Testis (tissue), 3 donors: Measurements from ENCODE around the gene NEK11. TPM values are rescaled to one million over a fixed set of nuclear protein-coding genes. Genes with fewer than 3 reads are reported as not detected.
A peak's percentile ranks its signal among the peaks of the same experiment; 100 is the strongest.
"Not testable (repeated sequence)": the region's sequence is repeated elsewhere in the genome, so short reads cannot be mapped to it uniquely, and the experiment has no call there.

Source experiments
- DNase-seq: peaks from one replicate; pipeline ENCODE4 v3.0.0-alpha.2; 2019
- H3K27ac ChIP-seq, 2 donors: fragments of 200-600 bp; sonication (generic); one replicate each; pipeline ENCODE4 v1.5.1; 2019
- H3K27me3 ChIP-seq: fragments of 200-600 bp; sonication (generic); one replicate; pipeline ENCODE4 v1.5.1; 2019
- H3K36me3 ChIP-seq: fragments of 200-600 bp; sonication (generic); one replicate; pipeline ENCODE4 v1.5.1; 2017; ENCODE audit warnings: low read depth; ENCODE audit errors: missing control alignments
- H3K4me1 ChIP-seq: fragments of 200-600 bp; sonication (generic); one replicate; pipeline ENCODE4 v1.5.1; 2019
- H3K4me3 ChIP-seq, 2 donors: fragments of 200-600 bp; sonication (generic); one replicate each; pipeline ENCODE4 v1.5.1; 2017 to 2019
- H3K9me3 ChIP-seq: fragments of 200-600 bp; sonication (generic); one replicate; pipeline ENCODE4 v1.5.1; 2017
- POLR2A ChIP-seq: fragments of 450-650 bp; IDR thresholded peaks from one replicate; pipeline ENCODE4 v1.6.1; 2017; ENCODE audit warnings: antibody characterized with exemption, mild to moderate bottlenecking, moderate library complexity
- WGBS, 2 donors: methylation state at CpG; one replicate each; pipeline ENCODE4 v1.1.5; 2018; 5-methylcytosine and 5-hydroxymethylcytosine counted together
- intact Hi-C: fragments of 100-400 bp; cut with DNase I; formaldehyde crosslinking; loops from one replicate; pipeline ENCODE4 v1.15.1; 2023; ENCODE audit warnings: low total_unique reads
- polyA plus RNA-seq: library from polyadenylated mRNA; stranded (reverse); fragments of 350-450 nt; fragmentation: Illumina TruSeq; extraction: RNeasy Lipid Tissue Mini Kit (QIAGEN cat#74804); gene quantifications from one replicate; pipeline ENCODE4 v1.2.3, GENCODE V29; 2014; ENCODE audit warnings: low read depth, low replicate concordance; ENCODE audit not compliant: insufficient read depth
- total RNA-seq, 2 donors: library from RNA; depleted of rRNA; stranded (reverse); fragments of >200 nt; gene quantifications; one replicate each; pipeline ENCODE4 v1.2.3, GENCODE V29; 2016
- TF ChIP-seq, protein P1 (sequence below), 3 experiments: fragments of 450-650 bp in 2 of 3; fragments of 200-600 bp in 1 of 3; sonication (generic) in 1 of 3; IDR thresholded peaks; one replicate each; pipeline ENCODE4 v1.5.1; 2016 to 2019; ENCODE audit warnings: antibody characterized with exemption in 3 of 3, mild to moderate bottlenecking in 2 of 3, moderate library complexity in 1 of 3

Gene NEK11
- total and polyA plus RNA-seq, 3 donors from 2014 or later = 22.4 to 40.9 (median 35.9) TPM

- WGBS, 2 donors = 89 to 95% methylated on average over 1 of the region's 1 CpG
Observed at GRCh38 chr3:131357275-131357674, 330.6 kb downstream of the NEK11 start.

GRCh38 chr3:131360191-131360755, 333.6 kb downstream of the NEK11 start:
- 66 to 67% methylated on average over 4 of the region's 4 CpGs for WGBS, 2 donors
- intact Hi-C loops = no loop called here

More at GRCh38 chr3:131357275-131357674, 330.6 kb downstream of the NEK11 start:
- Histone ChIP-seq H3K36me3 (no peaks in the 10 kb centered on the region), H3K4me1 (no peaks in the 10 kb centered on the region), H3K4me3 (no peak overlapping the region), H3K27ac (no peak overlapping the region), H3K9me3 (no peaks in the 10 kb centered on the region), H3K27me3 (no peaks in the 10 kb centered on the region)
- intact Hi-C loops = no loop called here
- no peak for TF ChIP-seq POLR2A
- TF ChIP-seq, protein P1, sequence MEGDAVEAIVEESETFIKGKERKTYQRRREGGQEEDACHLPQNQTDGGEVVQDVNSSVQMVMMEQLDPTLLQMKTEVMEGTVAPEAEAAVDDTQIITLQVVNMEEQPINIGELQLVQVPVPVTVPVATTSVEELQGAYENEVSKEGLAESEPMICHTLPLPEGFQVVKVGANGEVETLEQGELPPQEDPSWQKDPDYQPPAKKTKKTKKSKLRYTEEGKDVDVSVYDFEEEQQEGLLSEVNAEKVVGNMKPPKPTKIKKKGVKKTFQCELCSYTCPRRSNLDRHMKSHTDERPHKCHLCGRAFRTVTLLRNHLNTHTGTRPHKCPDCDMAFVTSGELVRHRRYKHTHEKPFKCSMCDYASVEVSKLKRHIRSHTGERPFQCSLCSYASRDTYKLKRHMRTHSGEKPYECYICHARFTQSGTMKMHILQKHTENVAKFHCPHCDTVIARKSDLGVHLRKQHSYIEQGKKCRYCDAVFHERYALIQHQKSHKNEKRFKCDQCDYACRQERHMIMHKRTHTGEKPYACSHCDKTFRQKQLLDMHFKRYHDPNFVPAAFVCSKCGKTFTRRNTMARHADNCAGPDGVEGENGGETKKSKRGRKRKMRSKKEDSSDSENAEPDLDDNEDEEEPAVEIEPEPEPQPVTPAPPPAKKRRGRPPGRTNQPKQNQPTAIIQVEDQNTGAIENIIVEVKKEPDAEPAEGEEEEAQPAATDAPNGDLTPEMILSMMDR (IDR thresholded peaks at IDR 0.05) = no peak
- no peak for DNase-seq

GRCh38 chr3:131361066-131361463, 334.4 kb downstream of the NEK11 start:
- H3K4me1 ChIP-seq, H3K36me3 ChIP-seq, intact Hi-C loops, H3K27me3 ChIP-seq, H3K9me3 ChIP-seq: not testable (repeated sequence)
- peak overlapping the region; percentile 53 to 74 for H3K4me3 ChIP-seq
- DNase-seq = peak; percentile 31
- H3K27ac ChIP-seq = peak overlapping the region in 1 of 2 donors; percentile 67
- WGBS, 2 donors = 63 to 64% methylated on average over 7 of the region's 7 CpGs

More at GRCh38 chr3:131360191-131360755, 333.6 kb downstream of the NEK11 start:
- no peak for DNase-seq
- no peak overlapping the region for H3K4me3 ChIP-seq
- TF ChIP-seq, protein P1 (IDR thresholded peaks at IDR 0.05) = no peak
- no peak for TF ChIP-seq POLR2A
- H3K27ac ChIP-seq = no peak overlapping the region
- no peaks in the 10 kb centered on the region for H3K27me3 ChIP-seq
- no peaks in the 10 kb centered on the region for H3K36me3 ChIP-seq
- no peaks in the 10 kb centered on the region for H3K9me3 ChIP-seq
- H3K4me1 ChIP-seq = peaks cover 7% of the 10 kb centered on the region

- 4 to 15% methylated on average over 5 to 57 of the region's 64 CpGs for WGBS, 2 donors
- DNase-seq = peak; percentile 96
- no peaks in the 10 kb centered on the region for H3K9me3 ChIP-seq
- H3K36me3 ChIP-seq = no peaks in the 10 kb centered on the region
- no peaks in the 10 kb centered on the region for H3K27me3 ChIP-seq
- intact Hi-C loops = no loop called here
- TF ChIP-seq POLR2A = no peak
- TF ChIP-seq, protein P1 (IDR thresholded peaks at IDR 0.05) = no peak
- peaks cover 7% of the 10 kb centered on the region for H3K4me1 ChIP-seq
- peak overlapping the region; percentile 53 to 74 for H3K4me3 ChIP-seq
- peak overlapping the region; percentile 2 to 67 for H3K27ac ChIP-seq
Observed at GRCh38 chr3:131361464-131362421, 335.1 kb downstream of the NEK11 start.

- Histone ChIP-seq H3K9me3 (no peaks in the 10 kb centered on the region), H3K27me3 (no peaks in the 10 kb centered on the region), H3K27ac (no peak overlapping the region), H3K36me3 (no peaks in the 10 kb centered on the region), H3K4me3 (no peak overlapping the region), H3K4me1 (peaks cover 7% of the 10 kb centered on the region)
- no peak for DNase-seq
- 70 to 88% methylated on average over 3 of the region's 3 CpGs for WGBS, 2 donors
- intact Hi-C loops = no loop called here
- TF ChIP-seq, protein P1 (IDR thresholded peaks at IDR 0.05) = no peak
- no peak for TF ChIP-seq POLR2A
Observed at GRCh38 chr3:131363275-131363674, 336.6 kb downstream of the NEK11 start.
